ENCODE measurements around the gene OOSP4A.

DNA sequence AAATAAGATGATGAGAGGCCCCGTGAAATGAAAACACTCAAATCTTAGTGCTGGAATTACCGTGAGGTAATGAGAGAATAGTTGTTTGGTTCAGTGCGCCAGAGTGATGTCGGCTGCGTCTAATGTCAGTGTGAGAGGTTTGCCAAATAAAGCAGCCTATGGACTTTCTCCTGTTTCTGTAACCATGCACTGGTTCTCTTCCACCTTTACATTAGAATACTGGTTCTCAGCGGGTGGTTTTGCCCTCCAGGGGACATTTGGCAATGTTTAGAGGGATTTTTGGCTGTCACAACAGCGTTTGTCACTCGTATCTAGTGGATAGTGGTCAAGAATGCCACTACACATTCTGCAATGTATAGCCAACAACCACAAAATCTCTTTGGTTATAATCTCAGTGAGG, 54.2 kb downstream of the OOSP4A start:
- TF ChIP-seq CHD4 (IDR thresholded peaks at IDR 0.05; ENCODE audit: borderline replicate concordance) = no peak
- no peak for TF ChIP-seq EP300 (IDR thresholded peaks at IDR 0.05)
- no peak for TF ChIP-seq CTCF (IDR thresholded peaks at IDR 0.05)
- no peak for TF ChIP-seq RAD21 (conservative IDR thresholded peaks at IDR 0.05 in 1 of 2, IDR thresholded peaks at IDR 0.05 in 1 of 2)
- TF ChIP-seq POLR2A (IDR thresholded peaks at IDR 0.05; ENCODE audit: low read length) = no peak
- no peak for TF ChIP-seq HDAC2 (IDR thresholded peaks at IDR 0.05)
- TF ChIP-seq CBX2 (IDR thresholded peaks at IDR 0.05; ENCODE audit: borderline replicate concordance, low read depth) = no peak

All from A549 (cell line).